Transverse colon (tissue), 4 donors: ENCODE measurements around the gene ACVR2B. TPM values are rescaled to one million over a fixed set of nuclear protein-coding genes. Genes with fewer than 3 reads are reported as not detected.

Experiments used
- DNase-seq: peaks from one replicate; pipeline ENCODE4 v3.0.0-alpha.2; 2019
- H3K27ac ChIP-seq, 4 donors: fragments of 200-600 bp; sonication (generic); 2 replicates each; pipeline ENCODE4 v1.5.1; 2016 to 2018; ENCODE audit warnings: inconsistent platforms in 4 of 4
- H3K27me3 ChIP-seq: fragments of 200-600 bp; sonication (generic); 2 replicates; pipeline ENCODE4 v1.5.1; 2017; ENCODE audit warnings: inconsistent platforms
- H3K36me3 ChIP-seq, 4 donors: fragments of 200-600 bp; sonication (generic); 2 replicates each; pipeline ENCODE4 v1.5.1; 2017 to 2019; ENCODE audit warnings: inconsistent platforms in 4 of 4
- H3K4me1 ChIP-seq, 4 donors: fragments of 200-600 bp; sonication (generic); 2 replicates each; pipeline ENCODE4 v1.5.1; 2017 to 2020; ENCODE audit warnings: inconsistent platforms in 4 of 4
- H3K4me3 ChIP-seq, 4 donors: fragments of 200-600 bp; sonication (generic); 1 replicate in 1 of 4; 2 replicates in 3 of 4; pipeline versions ENCODE4 v1.5.1 to v1.6.1; 2017 to 2019; ENCODE audit warnings: inconsistent platforms in 4 of 4
- H3K9me3 ChIP-seq, 2 donors: fragments of 200-600 bp; sonication (generic); 2 replicates each; pipeline ENCODE4 v1.5.1; 2017 to 2019; ENCODE audit warnings: inconsistent platforms in 2 of 2
- EP300 ChIP-seq: sonication (generic); formaldehyde crosslinking; IDR thresholded peaks from one replicate; pipeline ENCODE4 v1.6.1; 2017; ENCODE audit warnings: antibody characterized with exemption, low read depth
- POLR2A ChIP-seq: fragments of 450-650 bp; IDR thresholded peaks from one replicate; pipeline ENCODE4 v1.6.1; 2016; ENCODE audit warnings: antibody characterized with exemption, mild to moderate bottlenecking, moderate library complexity
- POLR2AphosphoS5 ChIP-seq, 3 donors: sonication (generic); formaldehyde crosslinking; IDR thresholded peaks; one replicate each; pipeline ENCODE4 v1.6.1; 2016; ENCODE audit warnings: antibody characterized with exemption in 3 of 3
- WGBS, 2 donors: methylation state at CpG; one replicate each; pipeline ENCODE4 v1.1.5; 2018; ENCODE audit warnings: low coverage in 1 of 2; 5-methylcytosine and 5-hydroxymethylcytosine counted together
- in situ Hi-C, 4 donors: fragments of 200-750 bp; cut with MboI; loops; one replicate each; pipeline versions ENCODE4 v1.15.0 to v1.15.1; 2017; ENCODE audit warnings: low sequenced_read_pairs in 3 of 4, low pct_ligation_motif_present in 1 of 4, low pct_unique_long_range_greater_than_20kb in 1 of 4
- intact Hi-C: fragments of 100-400 bp; cut with DNase I; formaldehyde crosslinking; loops from one replicate; pipeline ENCODE4 v1.15.1; 2023; ENCODE audit warnings: low total_unique reads
- total RNA-seq, 4 donors: library from RNA; depleted of rRNA; stranded (reverse); fragments of >200 nt; gene quantifications; one replicate each; pipeline ENCODE4 v1.1.0, GENCODE V29; 2016
- TF ChIP-seq, protein P1 (sequence below), 5 experiments: fragments of 200-600 bp in 3 of 5; fragments of 450-650 bp in 2 of 5; sonication (generic) in 3 of 5; IDR thresholded peaks; 1 replicate in 2 of 5; 2 replicates in 3 of 5; pipeline ENCODE4 v1.5.1; 2016 to 2017; ENCODE audit warnings: antibody characterized with exemption in 5 of 5, inconsistent platforms in 3 of 5, mild to moderate bottlenecking in 2 of 5, moderate library complexity in 1 of 5

Gene ACVR2B
- total RNA-seq, 4 donors from 2014 or later, result 5.9 to 12.3 (median 8.7) TPM

DNA sequence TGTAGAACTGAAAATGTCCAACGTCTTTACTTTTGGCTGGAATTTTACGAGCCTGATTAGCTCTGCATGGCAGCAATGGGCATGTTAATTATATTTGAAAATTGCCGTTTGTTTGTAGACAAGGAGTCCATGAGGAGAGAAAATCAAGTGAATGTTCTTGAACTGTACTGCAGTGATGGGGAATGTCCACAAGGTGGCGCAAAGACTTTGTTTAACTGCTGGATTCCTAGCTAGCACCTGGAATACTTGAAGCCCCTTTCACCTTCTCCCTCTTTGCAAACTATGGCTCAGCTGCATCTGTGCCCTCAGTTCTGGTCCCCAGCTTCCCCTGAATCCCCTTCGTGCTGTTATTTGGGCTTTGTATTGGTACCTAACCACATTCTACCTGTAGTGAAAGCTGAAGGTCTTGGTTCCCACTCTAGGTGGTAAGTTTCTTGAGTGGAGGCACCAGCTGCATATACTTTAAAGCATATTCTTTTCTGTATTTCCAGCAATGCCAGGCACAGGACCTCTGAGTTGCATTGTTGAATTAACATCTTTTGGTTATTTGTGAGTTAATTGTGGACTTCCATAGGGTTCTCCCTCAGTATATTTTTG lies 67.8 kb downstream of the ACVR2B start:
- Histone ChIP-seq H3K4me3 (no peak overlapping the region), H3K9me3 (no peaks in the 10 kb centered on the region), H3K36me3 (peaks cover 0 to 9% (median 0%) of the 10 kb centered on the region in 4 donors), H3K27me3 (no peaks in the 10 kb centered on the region), H3K4me1 (peaks cover 0 to 3% (median 0%) of the 10 kb centered on the region in 4 donors), H3K27ac (no peak overlapping the region)
- TF ChIP-seq, protein P1, sequence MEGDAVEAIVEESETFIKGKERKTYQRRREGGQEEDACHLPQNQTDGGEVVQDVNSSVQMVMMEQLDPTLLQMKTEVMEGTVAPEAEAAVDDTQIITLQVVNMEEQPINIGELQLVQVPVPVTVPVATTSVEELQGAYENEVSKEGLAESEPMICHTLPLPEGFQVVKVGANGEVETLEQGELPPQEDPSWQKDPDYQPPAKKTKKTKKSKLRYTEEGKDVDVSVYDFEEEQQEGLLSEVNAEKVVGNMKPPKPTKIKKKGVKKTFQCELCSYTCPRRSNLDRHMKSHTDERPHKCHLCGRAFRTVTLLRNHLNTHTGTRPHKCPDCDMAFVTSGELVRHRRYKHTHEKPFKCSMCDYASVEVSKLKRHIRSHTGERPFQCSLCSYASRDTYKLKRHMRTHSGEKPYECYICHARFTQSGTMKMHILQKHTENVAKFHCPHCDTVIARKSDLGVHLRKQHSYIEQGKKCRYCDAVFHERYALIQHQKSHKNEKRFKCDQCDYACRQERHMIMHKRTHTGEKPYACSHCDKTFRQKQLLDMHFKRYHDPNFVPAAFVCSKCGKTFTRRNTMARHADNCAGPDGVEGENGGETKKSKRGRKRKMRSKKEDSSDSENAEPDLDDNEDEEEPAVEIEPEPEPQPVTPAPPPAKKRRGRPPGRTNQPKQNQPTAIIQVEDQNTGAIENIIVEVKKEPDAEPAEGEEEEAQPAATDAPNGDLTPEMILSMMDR (IDR thresholded peaks at IDR 0.05), result peak; percentile 86 to 92 (median 88)
- TF ChIP-seq POLR2AphosphoS5 (IDR thresholded peaks at IDR 0.05), result no peak
- intact Hi-C loops (loop anchor here (5.0 kb wide), 1 partner anchor 131 kb away; no protein-coding TSS in a partner anchor), in situ Hi-C loops (loop anchor here (5.0 to 25.0 kb wide), 5 partner anchors 123 to 491 kb away; partner anchors contain the start of gene SCN5A (in 2 of the 4))
- WGBS, 2 donors, result 3 to 10% methylated on average over 5 of the region's 5 CpGs
- DNase-seq, result peak; percentile 68

DNA sequence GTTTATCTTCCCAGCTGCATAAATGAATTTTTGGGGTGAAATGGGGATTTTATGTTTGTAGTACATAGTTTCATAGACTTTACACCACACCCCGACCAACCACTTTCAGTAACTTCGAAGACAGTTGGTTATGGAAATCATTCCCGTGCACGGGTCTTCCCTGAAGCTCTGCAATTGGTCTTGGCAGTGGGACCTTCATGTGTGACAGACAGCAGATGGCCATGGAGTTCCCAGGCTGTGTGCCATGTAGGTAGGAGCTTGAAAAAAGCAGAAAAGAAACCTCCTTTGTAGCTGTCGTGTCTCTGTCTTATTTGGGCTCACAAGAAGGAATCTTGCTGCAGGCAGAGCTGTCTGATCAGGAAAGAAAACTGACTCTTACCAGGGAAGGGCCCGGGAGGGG lies 68.3 kb downstream of the ACVR2B start:
- H3K36me3 ChIP-seq, result peaks cover 0 to 9% (median 0%) of the 10 kb centered on the region in 4 donors
- H3K27me3 ChIP-seq, result no peaks in the 10 kb centered on the region
- H3K4me1 ChIP-seq, result peaks cover 0 to 3% (median 0%) of the 10 kb centered on the region in 4 donors
- intact Hi-C loops, result loop anchor here (2.0 to 5.0 kb wide), 2 partner anchors 55 to 130 kb away; no protein-coding TSS in a partner anchor
- TF ChIP-seq, protein P1 (IDR thresholded peaks at IDR 0.05), result no peak
- TF ChIP-seq POLR2A (no peak), EP300 (no peak), POLR2AphosphoS5 (IDR thresholded peaks at IDR 0.05) (no peak)
- no peak for DNase-seq
- H3K27ac ChIP-seq, result no peak overlapping the region
- WGBS, 2 donors, result 87 to 92% methylated on average over 2 to 6 of the region's 6 CpGs
- in situ Hi-C loops, result loop anchor here (5.0 to 25.0 kb wide), 5 partner anchors 123 to 490 kb away; partner anchors contain the start of gene SCN5A (in 2 of the 4)
- H3K4me3 ChIP-seq, result no peak overlapping the region
- no peaks in the 10 kb centered on the region for H3K9me3 ChIP-seq

DNA sequence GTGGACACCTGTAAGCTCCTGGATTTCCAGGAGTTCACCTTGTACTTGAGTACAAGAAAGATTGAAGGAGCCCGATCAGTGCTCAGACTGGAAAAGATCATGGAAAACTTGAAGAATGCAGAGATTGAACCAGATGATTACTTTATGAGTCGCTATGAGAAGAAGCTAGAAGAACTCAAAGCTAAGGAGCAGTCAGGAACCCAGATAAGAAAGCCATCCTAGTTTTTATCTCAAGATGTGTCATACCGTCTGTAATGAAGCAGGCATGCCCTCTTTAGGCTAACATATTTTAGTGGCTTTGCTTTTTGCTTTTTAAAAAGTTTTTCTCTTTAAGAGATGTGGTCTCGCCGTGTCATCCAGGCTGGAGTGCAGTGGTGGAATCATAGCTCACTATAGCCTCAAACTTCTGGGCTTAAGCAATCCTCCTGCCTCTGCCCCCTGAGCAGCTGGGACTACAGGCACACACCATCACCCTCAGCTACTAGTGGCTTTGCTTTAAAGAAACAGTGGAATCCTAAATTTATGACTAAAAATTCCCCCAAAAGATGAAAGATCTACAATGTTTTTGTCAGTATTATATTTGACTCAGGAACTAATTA lies 70.5 kb downstream of the ACVR2B start:
- Histone ChIP-seq H3K27ac (no peak overlapping the region), H3K27me3 (no peaks in the 10 kb centered on the region), H3K4me1 (peaks cover 0 to 3% (median 0%) of the 10 kb centered on the region in 4 donors), H3K9me3 (no peaks in the 10 kb centered on the region), H3K36me3 (peaks cover 0 to 9% (median 0%) of the 10 kb centered on the region in 4 donors), H3K4me3 (no peak overlapping the region)
- WGBS, 2 donors, result 90 to 91% methylated on average over 5 of the region's 5 CpGs
- in situ Hi-C loops (loop anchor here (5.0 to 25.0 kb wide), 5 partner anchors 121 to 488 kb away; partner anchors contain the start of gene SCN5A (in 2 of the 4)), intact Hi-C loops (loop anchor here (5.0 kb wide), 1 partner anchor 128 kb away; no protein-coding TSS in a partner anchor)
- no peak for DNase-seq
- no peak for TF ChIP-seq EP300
- TF ChIP-seq POLR2A, result no peak
- no peak for TF ChIP-seq POLR2AphosphoS5 (IDR thresholded peaks at IDR 0.05)
- TF ChIP-seq, protein P1 (IDR thresholded peaks at IDR 0.05), result no peak

DNA sequence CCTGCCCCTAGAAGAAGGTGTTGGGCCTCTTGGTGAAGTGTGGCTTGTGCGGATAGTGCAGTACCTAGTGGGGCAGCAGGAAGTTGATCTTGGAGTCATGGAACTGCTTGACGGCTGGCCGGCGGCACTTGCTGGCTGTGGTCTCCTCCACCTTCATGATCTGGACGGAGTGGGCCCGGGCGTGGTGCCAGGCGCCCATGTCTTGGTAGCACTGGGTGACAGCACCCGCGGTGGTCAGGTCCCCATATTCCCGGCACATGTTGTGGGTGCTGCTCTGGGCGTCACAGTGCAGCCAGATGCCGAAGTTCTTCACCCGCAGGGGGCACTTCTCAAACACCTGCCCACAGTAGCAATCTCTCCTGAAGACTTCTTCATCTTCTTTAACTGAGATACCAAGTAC lies 73.1 kb downstream of the ACVR2B start:
- DNase-seq, result no peak
- H3K9me3 ChIP-seq, result no peaks in the 10 kb centered on the region
- peaks cover 0 to 9% (median 0%) of the 10 kb centered on the region in 4 donors for H3K36me3 ChIP-seq
- in situ Hi-C loops, result loop anchor here in 2 of 4 donors (10.0 to 25.0 kb wide), 3 partner anchors 118 to 486 kb away; partner anchors contain the start of gene SCN5A (in 1 of the 2)
- no peaks in the 10 kb centered on the region for H3K4me1 ChIP-seq
- intact Hi-C loops, result no loop called here
- H3K4me3 ChIP-seq, result no peak overlapping the region
- TF ChIP-seq, protein P1 (IDR thresholded peaks at IDR 0.05), result no peak
- no peak for TF ChIP-seq POLR2A
- no peak for TF ChIP-seq EP300
- TF ChIP-seq POLR2AphosphoS5 (IDR thresholded peaks at IDR 0.05), result no peak
- WGBS, 2 donors, result 97 to 100% methylated on average over 2 to 14 of the region's 14 CpGs
- H3K27me3 ChIP-seq, result no peaks in the 10 kb centered on the region
- no peak overlapping the region for H3K27ac ChIP-seq
